COLO668 (cell line): Measurements from ENCODE around the gene ARMC12.
"Not testable (repeated sequence)": the region's sequence is repeated elsewhere in the genome, so short reads cannot be mapped to it uniquely, and the experiment has no call there.

Source experiments
- DNase-seq: peaks from one replicate; lab custom pipeline; 2025; ENCODE audit not compliant: unreplicated experiment; lab: John Stamatoyannopoulos, UW

Gene ARMC12, protein sequence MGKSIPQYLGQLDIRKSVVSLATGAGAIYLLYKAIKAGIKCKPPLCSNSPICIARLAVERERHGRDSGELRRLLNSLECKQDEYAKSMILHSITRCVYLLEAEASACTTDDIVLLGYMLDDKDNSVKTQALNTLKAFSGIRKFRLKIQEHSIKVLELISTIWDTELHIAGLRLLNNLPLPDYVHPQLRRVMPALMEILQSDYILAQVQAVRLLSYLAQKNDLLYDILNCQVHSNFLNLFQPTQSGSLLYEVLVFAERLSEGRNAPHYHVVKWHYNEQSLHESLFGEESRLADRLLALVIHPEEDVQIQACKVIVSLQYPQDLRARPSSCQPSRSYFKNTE

DNA sequence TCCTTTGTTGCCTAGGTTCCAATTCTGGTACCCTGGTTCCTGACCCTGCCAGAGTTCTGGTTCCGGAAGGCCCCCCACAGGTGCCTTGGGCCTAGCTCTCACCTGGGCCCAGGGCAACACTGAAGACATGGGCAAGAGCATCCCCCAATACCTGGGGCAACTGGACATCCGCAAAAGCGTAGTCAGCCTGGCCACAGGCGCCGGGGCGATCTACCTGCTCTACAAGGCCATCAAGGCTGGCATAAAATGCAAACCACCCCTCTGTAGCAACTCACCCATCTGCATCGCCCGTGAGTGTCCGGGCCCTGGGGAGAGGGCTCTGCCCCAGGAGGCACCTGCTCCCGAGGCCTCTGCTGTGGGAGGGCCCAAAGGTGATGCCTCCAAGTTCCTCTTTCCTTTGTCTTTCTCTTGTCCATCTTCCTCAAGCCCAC lies at the start of gene ARMC12:
Gene ARMC12, plus strand, starts transcription at position 51 of the 431 bp plus-strand sequence. Its CDS starts 77 bp downstream, at position 128.
- DNase-seq = no peak

DNA sequence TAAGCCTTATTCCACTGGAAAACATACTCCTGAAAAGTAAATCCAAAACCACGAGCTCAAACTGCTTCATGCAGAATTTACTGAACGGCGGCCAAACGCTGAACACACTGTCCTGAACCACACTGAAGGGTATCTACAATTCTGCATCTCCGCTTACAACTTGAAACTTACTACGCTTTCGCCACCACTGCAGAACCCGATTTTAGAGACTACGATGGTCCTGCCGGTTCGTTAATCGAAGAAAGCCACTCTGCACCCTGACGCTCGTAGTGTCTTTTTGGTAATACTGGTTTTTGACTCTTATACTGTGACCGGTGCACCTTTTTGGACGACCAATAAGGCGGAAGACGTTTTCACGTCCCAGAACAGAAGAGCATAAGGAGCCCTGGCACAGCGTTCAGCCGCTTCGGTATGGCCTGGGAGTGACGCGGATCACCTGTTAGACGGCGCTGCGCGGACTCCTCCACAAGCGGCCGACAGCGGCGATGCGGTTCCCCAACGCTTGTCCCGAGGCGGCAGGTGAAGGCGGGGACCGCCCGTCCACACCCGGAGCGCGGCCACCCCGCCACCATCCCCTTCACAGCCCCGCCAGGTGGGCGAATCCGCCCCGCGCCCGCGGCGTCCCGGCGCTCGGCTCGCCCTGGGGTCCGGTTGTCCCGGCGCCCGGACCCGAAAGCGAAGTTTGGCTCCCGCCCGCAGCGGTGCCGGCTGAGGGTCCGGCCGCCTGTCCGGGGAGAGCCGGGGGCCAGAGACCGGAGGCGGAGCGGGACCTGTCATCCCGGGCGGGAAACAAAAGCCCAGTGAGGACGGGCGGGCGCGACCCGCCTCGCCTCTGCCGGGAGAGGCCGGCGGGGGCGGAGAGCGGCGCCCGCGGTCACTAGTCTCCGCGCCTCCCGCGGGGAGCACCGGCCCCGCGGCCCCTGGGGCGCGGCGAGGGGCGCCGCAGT lies 48.9 kb upstream of the ARMC12 start:
- DNase-seq = peak; percentile 67

DNA sequence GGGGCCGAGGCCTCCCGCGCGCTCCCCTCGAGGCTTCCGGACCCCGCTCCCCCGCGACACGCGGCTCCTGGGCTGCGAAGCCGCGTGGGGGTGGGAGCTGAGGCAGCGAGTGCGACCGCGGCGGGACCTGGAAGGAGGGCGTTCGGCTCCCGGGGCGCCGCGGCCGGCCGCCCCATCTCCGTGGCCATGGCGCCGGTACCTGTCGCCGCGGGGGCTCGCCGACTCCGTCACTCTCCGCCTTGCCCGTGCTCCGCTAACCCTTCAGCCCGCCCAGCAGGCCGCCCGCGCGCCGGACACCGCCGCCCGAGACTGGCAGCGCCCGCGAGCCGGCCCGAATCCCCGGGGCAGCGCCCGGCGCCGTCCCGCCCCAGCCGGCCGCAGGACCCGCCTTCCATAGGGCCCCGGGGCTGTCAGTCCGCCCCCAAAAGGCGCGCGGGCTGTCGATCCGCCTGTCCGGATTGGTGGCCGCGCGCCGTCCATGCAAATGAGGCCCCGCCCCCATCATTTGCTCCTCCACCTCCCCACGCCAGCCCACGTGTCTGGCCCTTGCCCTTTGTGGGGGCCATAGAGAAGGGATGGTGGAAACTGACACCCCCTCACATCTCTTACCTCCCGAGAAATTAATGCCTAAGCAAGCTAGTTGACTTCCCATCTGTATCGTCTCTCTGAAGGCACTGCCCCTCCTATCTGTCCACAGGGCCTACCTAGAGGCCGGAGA lies 48.1 kb upstream of the ARMC12 start, which contains the start of gene FKBP5:
Gene FKBP5, minus strand, starts transcription at position 311 of the 718 bp plus-strand sequence. CDS start 46,091 bp downstream, outside the sequence.
- DNase-seq = peak; percentile 86

DNA sequence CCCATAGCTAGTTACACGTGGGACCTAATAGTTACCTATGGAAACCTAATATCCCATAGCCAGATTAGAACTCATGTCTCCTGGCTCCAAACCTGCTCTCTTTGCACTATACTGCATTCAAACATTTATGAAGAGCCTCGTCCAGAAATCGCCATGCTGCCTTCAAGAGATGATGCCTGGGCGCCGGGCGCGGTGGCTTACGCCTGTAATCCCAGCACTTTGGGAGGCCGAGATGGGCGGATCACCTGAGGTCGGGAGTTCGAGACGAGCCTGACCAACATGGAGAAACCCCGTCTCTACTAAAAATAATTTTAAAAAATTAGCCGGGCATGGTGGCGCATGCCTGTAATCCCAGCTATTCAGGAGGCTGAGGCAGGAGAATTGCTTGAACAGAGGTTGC lies 46.8 kb upstream of the ARMC12 start:
- not testable (repeated sequence) for DNase-seq

DNA sequence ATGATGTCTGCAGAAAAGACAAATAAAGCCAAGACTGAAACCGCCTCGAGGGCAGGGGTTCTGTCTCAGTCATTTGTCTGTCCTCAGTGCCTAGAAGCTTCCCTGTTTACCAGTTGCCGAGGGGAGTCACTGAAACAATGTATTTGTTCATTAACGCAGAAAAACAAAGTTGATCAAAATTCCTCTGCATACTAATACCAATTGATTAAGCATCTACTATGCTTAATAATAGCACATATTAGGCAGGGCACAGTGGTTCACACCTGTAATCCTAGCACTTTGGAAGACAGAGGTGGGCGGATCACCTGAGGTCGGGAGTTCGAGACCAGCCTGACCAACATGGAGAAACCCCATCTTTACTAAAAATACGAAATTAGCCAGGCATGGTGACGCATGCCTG lies 46.3 kb upstream of the ARMC12 start:
- no peak for DNase-seq

DNA sequence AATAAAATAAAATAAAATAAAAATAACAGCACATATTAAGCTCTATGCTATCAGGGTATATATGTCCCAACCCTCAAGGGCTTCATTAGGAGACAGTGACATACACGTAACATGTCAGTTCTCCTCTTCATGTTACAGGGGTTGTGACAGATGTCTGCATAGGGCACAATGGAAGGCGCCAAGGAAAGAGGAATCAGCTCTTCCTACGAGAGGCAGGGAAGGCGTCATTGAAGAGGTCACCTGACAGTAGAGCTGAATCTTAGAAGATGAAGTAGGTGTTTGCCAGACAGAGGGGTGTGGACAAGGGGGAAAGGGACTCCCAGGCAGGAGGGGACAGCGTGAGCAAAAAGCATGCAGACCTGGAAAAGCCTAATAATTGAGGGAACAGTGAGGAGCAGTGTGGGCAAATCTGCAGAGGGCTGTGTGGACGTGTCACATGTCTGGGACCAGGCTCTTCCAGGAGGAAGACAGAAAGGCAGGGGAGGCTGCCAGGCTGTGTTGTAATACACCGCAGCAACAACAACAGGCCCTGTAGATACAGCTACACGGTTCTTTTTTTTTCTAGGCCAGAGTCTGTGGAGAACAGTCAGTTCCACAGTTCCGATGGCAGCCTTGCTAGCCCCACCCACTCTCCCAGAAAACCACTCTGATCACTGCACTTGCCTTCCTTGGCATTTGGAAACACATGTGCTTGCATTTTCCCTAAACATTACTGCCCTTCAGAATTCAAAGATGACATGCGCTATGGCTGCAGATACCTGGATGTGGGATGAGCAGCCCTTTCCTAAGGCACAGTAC lies 45.6 kb upstream of the ARMC12 start:
- no peak for DNase-seq

DNA sequence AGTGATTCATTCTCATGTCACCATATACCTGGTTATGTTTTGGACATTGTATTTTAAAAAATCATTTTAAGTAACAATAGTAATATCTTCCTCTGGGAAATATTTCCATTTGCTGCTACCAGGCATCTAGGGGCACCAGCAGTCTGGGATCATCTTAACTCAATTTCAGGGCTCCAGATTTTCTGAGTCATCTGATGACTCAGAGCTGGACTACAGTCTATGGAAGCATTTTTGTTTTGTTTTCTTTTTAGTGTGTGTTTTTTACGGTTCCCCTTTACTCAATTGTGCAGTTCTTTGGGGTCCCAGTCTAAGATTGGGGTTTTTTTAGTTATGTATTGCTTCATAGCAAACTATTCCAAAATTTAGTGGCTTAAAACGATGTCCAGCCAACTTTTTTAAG lies 42.4 kb upstream of the ARMC12 start:
- no peak for DNase-seq

DNA sequence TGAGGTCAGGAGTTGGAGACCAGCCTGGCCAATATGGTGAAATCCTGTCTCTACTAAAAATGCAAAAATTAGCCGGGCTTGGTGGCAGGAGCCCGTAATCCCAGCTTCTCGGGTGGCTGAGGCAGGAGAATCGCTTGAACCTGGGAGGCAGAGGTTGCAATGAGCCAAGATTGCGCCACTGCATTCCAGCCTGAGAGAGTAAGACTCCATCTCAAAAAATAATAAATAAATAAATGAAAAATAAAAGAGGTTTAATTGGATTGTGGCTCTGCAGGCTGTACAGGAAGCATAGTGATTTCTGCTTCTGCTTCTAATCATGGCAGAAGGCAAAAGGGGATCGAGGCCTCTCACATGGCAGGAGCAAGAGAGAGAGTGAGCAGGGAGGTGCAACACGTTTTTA lies 38.4 kb upstream of the ARMC12 start:
- DNase-seq = not testable (repeated sequence)

DNA sequence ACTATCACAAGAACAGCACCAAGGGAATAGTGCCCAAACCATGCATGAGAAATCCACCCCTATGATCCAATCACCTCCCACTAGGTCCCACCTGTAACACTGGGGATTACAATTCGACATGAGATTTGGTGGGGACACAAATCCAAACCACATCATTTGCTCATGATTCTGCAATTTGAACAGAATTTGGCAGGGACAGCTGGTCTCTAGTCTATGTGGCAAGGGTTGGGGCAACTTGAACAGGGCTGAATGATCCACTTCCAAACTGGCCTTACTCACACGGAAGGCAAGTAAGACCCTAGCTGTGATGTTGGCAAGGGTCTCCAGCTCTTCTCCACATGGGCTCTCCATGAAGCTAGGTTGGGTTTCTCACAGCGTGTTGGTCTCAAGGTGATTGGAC lies 38.0 kb upstream of the ARMC12 start:
- no peak for DNase-seq

DNA sequence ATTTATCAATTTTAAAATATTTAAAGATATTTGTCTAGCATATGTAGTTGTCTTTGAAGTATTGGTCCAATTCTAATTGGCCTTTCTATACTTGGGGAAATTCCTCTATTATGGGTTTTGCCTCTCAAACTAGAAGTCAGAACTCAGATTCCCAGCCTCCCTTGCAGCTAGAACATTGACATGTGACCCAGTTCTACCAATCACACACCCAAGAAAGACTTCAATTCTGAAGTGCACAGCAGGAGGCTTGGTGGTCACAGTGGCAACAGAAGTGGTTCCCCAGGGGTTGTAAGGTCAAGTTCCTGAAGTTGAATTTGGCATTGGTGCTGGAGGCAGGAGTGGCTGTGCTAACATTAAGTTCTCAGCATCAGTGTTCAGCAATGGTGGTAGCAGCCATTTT lies 33.3 kb upstream of the ARMC12 start:
- DNase-seq = no peak

DNA sequence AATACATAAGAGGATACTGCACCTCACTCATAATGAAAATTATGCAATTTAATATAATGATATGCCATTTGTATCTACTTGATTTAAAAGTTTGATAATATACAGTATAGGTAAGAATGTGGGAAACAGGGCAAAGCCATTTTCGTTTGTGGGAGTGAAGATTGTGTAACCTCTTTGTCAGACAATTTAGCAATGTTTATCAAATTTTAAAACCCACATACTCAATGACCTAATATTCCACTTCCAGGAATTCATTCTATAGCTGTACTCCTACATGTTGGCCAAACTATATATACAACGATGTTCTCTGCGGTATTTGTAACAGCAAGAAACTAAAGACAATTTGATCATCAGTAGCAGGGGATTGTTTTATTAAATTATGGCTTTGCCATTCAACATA lies 30.4 kb upstream of the ARMC12 start:
- DNase-seq = no peak

DNA sequence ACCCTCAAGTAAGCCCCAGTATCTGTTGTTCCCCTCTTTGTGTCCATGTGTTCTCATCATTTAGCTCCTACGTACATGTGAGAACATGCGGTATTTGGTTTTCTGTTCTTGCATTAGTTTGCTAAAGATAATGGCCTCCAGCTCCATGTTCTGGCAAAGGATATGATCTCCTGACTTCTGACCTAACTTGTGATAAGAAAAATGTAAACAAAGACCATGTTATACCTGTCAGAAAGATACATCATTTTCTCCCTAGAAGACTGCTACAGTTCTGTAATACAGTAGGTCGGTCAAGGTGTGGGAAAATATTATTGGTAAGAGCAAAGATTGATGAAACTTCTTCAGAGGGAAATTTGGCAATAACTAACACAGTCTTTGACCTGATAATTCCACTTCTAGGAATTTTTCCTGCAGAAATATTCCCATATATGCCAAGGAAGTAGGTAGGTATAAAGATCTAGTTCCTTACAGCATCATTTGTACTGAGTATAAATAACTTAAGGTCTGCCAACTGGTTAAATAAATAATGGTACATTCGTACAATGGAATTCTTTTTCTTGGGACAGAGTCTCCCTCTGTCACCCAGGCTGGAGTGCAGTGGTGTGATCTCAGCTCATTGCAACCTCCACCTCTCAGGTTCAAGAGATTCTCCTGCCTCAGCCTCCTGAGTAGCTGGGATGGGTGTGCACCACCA lies 29.0 kb upstream of the ARMC12 start:
- no peak for DNase-seq

DNA sequence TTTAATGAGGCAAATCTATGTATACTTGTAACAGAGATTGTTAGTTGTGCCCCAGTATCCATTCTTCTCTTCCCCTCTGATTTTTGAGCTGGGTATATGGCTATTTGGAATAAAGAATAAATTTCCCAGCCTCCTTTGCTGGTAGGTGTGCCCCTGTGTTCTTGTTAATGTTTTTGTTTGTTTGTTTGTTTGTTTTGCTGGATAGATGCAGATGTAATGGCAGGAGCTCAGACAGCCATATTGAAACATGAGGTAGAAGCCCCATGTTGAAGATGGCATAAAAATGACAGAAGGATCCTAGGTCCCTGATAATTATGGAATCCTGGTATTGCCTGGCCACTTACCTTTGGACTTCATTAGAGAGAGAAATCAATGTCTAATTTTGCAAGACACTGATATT lies 28.2 kb upstream of the ARMC12 start:
- no peak for DNase-seq

DNA sequence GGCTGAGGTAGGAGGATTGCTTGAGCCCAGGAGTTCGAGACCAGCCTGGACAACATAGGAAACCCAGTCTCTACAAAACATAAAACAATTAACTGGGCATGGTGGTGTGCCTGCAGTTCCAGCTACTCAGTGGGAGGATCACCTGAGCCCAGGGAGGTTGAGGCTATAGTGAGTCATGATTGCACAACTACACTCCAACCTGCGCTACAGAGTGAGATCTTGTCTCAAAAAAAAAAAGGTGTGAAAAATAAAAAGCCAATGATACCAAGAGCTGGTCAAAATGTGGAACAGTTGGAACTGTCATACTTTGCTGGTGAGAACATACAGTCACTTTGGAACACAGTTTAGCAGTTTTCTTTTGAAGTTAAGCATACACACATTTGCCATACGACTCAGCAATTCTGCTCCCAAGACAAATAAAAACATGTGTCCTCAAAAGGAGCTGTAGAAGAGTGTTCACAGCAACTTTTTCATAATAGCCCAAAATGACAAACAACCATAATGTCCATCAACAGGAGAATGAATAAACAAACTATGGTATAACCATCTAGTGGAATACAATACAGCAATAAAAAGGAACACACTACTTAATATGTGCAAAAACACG lies 26.5 kb upstream of the ARMC12 start:
- no peak for DNase-seq

DNA sequence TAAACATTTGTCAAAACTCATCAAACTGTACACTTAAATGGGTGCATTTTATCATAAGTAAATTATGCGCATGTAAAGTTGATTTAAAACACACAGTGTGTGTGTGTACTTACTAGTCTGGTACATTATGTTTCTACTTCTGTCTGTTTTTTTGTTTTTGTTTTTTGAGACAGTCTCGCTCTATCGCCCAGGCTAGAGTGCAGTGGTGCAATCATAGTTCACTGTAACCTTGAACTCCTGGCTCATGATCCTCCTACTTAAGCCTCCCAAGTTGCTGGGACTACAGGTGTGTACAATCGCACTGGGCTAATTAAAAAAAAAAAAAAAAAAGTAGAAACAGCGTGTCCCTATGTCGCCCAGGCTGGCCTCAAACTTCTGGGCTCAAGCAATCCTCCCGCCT lies 25.1 kb upstream of the ARMC12 start:
- no peak for DNase-seq

DNA sequence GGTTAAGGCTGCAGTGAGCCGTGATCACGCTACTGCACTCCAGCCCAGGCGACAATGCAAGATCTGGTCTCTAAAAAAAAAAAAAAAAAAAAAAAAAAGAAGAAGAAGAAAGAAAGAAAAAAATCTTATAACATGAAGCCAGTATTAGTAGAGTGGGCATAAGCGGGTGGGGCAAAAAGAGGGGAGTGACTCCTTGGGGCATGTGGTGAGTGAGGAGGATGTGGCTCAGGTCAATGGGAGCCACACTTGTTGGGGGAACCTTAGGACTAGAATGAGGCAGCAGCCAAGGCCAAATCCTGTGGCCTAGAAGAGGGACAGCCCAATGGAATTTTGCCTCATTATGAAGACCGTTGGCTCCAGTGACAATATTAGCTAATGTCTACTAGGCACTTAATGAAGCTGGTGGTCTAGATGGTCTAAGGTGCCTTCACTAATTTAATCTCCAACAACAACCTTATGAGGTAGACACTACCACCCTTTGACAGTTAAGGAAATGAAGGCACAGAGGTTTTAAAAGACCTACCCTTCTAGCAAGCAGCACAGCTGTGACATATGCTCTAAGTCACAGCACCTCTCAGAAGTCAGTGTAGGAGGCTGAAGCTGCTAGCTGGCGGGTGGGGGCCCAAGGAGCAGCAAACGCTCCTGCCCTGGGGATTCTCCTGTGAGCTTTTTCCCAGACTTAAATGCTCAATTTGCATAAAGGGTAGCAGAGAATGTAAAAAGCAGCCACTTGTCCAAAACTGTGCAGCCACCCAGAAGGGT lies 23.6 kb upstream of the ARMC12 start:
- DNase-seq = no peak

DNA sequence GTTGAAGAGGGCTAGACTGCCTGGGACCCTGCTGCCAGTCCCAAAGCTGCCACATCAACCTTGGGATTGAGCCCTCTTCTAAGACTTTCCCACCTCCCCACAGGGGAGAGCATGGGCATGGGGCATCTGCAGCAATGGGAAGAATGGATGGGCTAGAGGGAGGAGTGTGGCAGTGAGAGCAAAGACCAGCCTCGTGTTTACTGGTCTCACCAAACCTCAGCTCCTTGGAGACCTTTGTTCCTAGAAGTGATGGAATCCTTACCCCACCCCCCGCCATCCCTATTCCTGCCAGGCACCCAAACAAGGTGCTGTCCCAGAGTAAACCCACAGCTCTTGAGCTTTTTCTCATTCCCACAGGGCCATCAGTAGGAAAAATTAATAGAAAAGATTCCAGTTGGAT lies 20.0 kb upstream of the ARMC12 start:
- no peak for DNase-seq

DNA sequence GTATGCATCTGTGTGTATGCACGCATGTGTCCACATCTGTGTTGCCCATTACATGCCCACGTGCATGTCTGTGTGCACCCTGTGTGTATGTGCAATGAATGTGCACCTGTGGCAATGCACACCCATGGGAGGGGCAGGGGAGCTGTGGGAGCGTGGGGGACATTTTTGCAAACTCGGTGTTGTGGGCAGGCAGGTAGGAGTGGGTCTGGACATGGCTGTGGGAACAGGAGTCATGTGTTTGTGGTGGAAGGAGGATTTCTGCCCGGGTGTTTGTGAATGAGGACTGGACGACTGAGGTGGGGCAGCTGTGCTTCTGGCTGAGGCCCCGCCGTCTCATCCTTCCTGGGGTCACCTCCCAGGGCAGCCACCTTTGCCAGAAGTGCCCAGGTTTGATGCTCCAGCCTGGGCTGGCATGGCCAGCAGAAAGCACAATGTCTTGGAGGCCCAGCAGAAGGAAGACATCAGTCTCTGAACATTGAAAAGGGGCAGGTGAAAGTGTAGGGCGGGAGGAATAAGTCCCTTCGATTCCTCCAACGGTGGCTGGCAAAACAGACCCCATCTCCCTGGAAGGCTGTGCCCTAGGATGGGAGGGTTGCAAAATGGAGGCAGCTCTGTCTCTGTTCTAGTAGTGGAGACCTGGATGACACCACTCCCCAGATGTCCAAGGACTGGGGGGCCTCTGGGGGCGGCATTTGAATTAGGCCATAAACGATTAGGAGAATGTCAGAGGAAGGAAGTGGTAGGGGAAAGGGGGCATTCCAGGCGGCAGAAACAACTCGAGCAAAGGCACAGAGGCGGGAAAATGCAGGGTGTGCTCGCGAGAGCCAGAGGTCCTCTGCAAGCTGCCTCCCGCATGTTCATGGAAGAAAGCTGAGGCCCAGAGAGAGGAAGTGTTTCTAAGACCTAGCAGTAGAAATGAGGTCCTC lies 19.1 kb upstream of the ARMC12 start:
- DNase-seq = no peak
